Stimulated activated CD8-positive, alpha-beta memory T cell treated with anti-CD3 and anti-CD28 coated beads, Interleukin-2, amount 100 ng/mL, for 48 hours (primary cell): Measurements from ENCODE around the gene SFT2D1.
"Not testable (repeated sequence)": the region's sequence is repeated elsewhere in the genome, so short reads cannot be mapped to it uniquely, and the experiment has no call there.

Source experiments
- DNase-seq, 2 donors: peaks; one replicate each; pipeline ENCODE4 v3.0.0-alpha.2; 2020; ENCODE audit warnings: low read depth in 2 of 2

Gene SFT2D1

DNA sequence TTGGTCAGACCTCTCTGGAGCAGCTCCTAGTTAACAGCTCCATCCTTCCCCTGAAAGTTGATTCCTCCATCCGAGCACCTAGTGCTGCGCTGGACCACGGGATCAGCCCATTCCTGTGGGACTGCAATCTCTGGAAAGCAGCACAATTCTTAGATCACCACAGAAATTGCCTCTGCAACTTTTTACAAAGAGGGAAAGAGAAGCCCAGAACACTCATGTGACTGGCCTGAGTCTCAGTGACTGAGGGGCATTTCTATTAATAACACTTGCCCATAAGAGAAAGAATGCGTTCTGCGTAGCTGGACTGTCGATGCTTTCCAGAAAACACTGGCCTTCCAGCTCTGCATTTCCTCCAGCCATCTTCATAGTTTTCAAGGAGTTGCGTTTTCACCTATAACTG, 22.1 kb upstream of the SFT2D1 start:
- DNase-seq = no peak

DNA sequence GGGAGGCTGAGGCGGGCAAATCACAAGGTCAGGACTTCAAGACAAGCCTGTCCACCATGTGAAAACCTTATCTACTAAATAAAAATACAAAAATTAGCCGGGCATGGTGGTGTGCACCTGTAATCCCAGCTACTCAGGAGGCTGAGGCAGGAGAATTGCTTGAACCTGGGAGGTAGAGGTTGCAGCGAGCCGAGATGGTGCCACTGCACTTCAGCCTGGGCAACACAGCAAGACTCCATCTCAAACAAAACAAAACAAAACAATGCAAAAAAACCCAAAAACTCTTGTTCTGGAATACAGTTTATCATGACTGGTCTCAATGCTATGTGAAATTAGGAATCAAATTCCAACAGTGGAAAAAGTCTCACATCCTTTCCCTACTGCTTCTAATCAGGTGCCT, 20.1 kb upstream of the SFT2D1 start:
- DNase-seq = not testable (repeated sequence)

- no peak for DNase-seq
Observed at GRCh38 chr6:166361077-166361429, 18.7 kb upstream of the SFT2D1 start.

DNA sequence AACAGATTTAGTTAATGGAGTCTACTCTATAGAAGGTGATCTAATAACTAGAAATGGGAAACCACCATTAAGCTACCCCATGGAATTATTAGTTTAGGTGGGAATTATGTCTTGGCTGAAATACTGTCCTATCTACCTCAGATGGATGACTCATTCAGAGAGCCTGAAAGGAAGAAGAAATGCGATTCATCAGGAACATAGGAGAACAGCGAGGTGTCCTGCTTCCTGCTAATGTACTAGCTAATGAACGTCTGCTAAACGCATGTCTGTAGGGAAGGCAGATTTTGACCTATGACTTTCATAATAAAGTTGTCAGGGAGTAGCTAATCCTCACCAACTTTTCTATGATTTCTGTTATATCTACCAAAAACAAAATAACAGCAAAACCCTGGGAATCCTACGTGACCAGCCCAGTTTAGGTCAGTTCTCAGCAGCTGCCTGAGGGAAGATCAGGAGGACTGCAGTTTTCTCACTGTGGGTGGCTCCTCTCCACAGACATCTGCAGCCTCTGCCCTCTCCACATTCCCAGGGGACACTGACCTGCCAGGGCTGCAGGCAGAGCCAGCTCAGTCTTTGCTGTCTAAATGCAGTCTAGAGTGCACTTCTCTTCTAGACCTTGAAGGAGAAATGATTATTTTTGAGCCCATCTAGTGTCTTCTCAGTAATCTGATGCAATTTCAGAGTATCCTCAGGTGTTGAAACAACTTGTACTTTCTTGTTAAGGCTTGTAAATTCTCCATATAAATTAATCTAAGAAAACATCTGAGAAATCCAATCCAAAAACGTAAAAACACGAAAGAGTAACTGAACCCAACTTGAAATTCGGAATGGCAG, 18.1 kb upstream of the SFT2D1 start:
- DNase-seq = no peak

- DNase-seq = no peak
Observed at GRCh38 chr6:166355552-166355951, 13.2 kb upstream of the SFT2D1 start.

DNA sequence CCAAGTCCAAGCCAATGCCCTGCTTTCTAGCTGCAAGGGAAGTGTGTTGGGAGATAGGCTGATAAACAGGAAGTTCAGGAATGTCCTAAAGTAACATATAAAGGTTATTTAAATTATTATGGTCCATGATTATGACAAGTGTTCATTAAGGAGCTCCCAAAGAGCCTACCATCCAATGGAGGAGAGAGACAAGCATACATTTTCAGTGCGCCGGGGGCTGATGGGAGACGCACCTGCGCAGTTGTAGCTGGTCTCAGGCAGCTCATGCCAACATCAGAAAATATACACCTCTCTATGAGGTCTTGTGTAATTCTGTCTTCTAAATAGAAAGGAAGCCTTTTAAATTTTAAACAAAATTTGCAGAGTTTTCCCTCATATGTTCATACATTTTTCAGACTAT, 12.6 kb upstream of the SFT2D1 start:
- DNase-seq = no peak

DNA sequence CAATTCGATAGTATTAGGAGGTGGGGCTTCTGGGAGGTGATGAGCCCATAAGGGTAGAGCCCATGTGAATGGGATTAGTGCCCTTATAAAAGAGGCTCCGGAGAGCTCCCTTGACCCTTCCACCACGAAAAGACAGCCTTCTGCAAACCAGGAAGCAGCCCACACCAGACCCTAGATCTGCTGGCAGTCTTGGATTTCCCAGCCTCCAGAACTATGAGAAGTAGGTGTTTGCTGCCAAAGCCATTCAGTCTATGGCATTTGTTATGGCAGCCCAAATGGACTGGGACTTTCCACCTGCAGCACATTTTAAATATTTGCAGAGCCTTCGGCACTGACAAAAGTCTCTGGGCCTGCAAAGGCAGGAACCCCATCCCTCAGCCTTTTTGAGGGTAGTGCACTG, 11.8 kb upstream of the SFT2D1 start:
- DNase-seq = no peak

DNA sequence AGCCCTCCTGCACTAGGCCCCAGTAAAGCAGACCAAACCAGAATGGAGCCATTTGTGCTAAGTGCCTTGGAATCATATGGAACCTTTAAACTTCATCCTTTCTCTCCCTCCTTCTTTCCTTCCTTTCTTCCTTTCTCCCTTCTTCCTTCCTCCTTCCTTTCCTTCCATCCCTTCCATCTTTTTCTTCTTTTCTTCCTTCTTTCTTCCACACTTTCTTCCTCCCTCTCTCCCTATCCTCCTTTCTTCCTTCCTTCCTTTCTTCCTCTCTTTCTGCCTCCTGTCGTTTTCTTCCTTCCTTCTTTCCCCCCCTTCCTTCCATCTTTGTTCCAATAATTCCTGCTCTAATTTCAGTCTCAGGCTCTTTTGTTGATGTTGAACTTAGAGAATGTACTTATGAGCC, 11.2 kb upstream of the SFT2D1 start:
- DNase-seq = no peak

DNA sequence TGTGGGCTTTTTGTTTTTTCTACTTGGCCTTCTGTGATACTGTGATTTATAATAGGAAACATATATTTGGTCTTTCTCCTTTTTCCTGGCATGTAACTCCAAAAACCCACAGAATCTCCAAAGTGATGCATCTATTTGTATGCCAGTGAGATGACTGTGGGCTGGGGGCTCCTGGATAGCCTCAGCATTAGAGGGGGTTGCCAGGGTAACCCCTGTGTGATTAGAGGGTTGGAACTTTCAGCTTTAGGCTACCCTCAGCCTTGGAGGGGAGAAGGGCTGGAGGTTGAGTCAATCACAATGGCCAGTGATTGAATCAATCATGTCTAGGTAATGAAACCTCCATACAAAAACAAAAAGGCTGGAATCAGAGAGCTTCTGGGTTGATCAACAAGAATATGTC, 10.6 kb upstream of the SFT2D1 start:
- no peak for DNase-seq

DNA sequence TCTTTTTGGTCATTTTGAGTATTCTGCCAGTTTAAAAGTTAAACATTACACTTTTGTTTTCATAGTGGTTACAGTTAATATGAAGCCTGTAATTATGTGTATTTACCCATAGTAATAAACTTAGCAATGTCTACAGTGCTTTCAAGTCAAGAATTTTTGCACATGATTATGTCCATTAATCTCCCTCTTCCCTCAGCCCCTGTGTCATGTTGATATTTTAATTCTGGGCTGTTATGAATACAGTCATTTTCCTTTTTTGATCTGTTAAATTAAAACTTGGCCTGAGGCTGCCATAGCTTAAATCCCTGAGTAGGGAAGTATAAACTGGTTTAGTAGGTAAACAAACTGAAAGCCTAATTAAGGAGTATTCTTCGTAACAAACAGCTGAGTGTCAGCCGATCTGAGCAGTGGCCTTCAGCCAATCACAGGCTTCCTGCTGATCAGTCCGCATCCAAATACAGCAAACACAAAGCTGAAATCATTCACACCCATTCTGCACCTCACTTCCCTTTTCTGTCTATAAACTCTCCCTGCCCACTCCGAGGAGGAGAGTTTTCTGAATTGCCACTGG, 9.5 kb upstream of the SFT2D1 start:
- DNase-seq = no peak

DNA sequence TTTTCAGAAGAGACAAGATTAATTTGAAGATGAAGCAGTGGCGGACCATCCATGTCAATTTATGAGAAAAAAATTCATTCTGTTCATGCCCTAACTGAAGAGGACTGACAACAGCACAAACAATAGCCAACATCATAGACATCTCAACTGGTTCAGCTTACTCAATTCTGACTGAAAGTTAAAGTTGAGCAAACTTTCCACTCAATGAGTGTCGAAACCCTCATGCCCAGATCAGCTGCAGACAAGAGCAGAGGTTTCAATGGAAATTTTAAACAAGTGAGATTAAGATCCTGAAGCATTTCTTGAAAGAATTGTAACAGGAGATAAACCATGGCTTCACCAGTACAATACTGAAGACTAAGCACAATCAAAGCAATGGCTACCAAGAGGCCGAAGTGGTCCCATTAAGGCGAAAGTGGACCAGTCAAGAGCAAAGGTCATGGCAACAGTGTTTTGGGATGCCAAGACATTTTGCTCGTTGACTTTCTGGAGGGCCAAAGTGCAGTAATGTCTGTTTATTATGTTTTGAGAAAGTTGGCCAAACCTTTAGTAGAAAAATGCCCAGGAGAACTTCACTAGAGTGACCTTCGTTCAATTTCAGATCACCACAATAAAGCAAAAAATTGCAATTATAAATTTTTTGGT, 6.1 kb upstream of the SFT2D1 start:
- no peak for DNase-seq

DNA sequence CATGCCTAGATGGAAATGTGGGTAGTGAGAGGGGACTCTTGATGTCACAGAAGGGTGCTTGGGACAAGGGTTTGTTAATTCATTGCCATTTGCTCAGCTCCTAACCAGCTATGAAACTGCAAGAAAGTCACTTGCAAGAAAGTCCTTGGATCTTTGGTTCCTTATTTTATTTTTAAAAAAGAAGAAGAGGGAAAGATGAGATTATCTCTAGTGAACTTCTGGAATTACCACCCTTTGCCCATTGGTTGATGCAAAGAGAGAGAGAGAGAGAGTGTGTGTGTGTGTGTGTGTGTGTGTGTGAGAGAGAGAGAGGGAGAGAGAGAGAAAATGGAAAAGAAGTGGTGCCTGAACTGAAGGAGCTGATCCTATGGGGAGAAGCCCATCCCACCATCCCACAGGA, 4.6 kb upstream of the SFT2D1 start:
- DNase-seq = no peak

GRCh38 chr6:166346449-166346848, 4.1 kb upstream of the SFT2D1 start:
- DNase-seq = no peak

GRCh38 chr6:166345672-166346071, 3.3 kb upstream of the SFT2D1 start:
- DNase-seq = not testable (repeated sequence)

GRCh38 chr6:166344921-166345320, 2.6 kb upstream of the SFT2D1 start:
- not testable (repeated sequence) for DNase-seq

DNA sequence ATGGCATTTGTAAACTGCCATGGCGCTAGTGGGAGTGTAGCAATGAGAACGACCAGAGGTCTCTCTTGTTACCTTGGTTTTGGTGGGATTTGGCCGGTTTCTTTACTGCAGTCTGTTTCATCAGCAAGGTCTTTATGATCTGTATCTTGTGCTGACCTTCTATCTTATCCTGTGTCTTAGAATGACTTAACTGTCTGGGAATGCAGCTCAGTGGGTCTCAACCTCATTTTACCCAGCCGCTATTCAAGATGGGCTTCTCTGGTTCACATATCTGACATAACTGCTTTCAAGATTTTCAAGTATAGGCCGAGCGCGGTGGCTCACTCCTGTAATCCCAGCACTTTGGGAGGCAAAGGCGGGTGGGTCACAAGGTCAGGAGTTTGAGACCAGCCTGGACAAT, 1.9 kb upstream of the SFT2D1 start:
- DNase-seq = no peak

DNA sequence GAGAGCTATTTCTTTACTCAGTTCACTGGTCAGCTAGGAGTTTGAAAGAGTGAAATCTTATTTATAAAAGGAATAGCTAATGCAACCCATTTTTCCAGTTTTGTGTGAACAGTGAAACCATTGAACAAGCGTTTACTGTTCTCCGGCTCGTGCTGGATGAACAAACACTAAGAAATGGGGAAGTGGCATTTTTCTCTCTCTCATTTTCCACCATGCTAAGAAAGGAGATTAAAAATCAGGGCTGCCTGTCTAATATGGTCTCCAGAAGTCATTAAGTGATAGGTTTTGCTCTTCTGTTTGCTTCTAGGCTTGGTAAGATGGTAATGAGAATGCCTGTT, 774 bp upstream of the SFT2D1 start:
- no peak for DNase-seq

- no peak for DNase-seq
Observed at GRCh38 chr6:166341977-166342348, 382 bp downstream of the SFT2D1 start.

GRCh38 chr6:166341464-166341863, 881 bp downstream of the SFT2D1 start:
- no peak for DNase-seq

- DNase-seq = no peak
Observed at GRCh38 chr6:166338854-166339253, 3.5 kb downstream of the SFT2D1 start.

- DNase-seq = no peak
Observed at GRCh38 chr6:166336847-166337246, 5.5 kb downstream of the SFT2D1 start.

GRCh38 chr6:166335378-166336302, 6.7 kb downstream of the SFT2D1 start:
- DNase-seq = no peak
